ENCODE measurements around the gene CHMP6. TPM values are rescaled to one million over a fixed set of nuclear protein-coding genes. Genes with fewer than 3 reads are reported as not detected.

The CHMP6 gene
- total RNA-seq, 1 donor = 19.4 TPM

DNA sequence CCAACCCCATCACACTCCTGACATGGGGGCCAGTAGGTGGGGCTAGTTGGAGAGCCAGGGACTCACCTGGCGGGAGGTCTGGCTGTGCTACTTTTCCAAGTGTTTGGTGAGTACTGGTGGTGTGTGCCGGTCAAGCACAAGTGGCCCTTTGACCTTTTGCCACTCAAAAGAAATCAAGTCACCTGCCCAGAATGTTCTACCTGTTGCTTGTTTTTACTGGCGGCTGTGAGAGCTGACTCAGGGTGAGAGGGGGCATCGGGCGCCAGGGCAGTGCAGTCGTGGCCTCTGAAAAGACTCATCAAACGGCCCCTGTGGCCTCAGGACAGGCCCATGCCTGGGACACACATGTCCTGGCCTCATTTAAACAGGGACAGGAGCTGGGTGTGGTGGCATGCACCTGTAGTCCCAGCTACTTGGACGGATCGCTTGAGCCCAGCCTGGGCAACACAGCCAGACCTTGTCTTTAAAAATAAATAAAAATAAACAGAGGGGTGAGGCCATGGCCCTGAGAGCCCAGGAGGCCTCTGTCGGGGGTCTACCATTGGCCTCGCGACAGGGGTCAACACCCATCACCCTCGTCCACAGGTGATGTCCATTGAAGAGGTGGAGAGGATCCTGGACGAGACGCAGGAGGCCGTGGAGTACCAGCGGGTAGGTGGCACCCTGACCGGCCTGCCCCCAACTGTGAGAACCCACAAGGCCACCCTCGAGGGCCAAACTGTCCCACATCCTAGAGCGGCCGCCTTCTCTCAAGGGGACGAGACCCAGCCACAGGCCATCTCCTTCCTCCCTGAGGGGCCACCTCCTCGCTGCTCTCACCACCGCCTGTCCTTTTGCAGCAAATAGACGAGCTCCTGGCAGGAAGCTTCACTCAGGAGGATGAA lies 5.0 kb downstream of the CHMP6 start:
- DNase-seq (ENCODE audit: low read depth) = no peak
- no peak overlapping the region for H3K4me3 ChIP-seq (ENCODE audit: low read depth, low read length)
- TF ChIP-seq, protein P1, sequence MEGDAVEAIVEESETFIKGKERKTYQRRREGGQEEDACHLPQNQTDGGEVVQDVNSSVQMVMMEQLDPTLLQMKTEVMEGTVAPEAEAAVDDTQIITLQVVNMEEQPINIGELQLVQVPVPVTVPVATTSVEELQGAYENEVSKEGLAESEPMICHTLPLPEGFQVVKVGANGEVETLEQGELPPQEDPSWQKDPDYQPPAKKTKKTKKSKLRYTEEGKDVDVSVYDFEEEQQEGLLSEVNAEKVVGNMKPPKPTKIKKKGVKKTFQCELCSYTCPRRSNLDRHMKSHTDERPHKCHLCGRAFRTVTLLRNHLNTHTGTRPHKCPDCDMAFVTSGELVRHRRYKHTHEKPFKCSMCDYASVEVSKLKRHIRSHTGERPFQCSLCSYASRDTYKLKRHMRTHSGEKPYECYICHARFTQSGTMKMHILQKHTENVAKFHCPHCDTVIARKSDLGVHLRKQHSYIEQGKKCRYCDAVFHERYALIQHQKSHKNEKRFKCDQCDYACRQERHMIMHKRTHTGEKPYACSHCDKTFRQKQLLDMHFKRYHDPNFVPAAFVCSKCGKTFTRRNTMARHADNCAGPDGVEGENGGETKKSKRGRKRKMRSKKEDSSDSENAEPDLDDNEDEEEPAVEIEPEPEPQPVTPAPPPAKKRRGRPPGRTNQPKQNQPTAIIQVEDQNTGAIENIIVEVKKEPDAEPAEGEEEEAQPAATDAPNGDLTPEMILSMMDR (IDR thresholded peaks at IDR 0.05; ENCODE audit: insufficient read depth, low read depth, low read length) = no peak

DNA sequence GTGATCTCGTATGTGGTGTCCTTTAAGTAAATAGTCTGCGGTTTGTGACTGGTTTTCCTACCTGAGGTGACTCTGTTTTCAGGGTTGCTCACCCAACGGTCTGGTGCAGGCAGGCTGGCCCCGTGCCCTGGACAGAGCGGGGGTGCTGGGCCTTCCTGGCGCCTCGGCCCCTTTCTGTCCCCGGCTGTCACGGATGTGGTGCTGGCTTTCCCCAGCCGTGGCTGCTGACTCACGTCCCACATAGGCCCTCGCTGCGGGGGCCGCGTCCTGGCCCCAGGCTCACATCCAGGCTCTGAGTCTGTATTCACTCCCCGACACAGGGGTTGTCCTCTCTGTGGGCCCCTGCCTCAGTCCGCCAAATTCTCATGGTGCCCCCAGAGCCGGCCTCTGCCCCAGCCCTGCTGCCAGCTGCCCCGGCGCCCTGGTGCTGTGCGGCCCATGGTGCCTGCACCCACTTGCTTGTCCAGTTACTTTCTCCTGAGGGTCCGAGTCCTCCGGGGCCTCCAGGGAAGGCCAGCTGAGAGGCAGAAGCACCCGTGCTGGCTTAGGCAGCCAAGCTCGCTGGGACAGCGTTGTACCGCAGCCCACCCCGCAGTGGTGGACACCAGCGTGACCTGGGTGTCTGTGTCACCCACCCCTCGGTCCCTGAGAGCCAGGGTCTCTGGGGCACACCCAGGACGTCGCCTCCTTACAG lies 5.9 kb downstream of the CHMP6 start:
- TF ChIP-seq, protein P1 (IDR thresholded peaks at IDR 0.05; ENCODE audit: insufficient read depth, low read depth, low read length) = no peak
- no peak overlapping the region for H3K4me3 ChIP-seq (ENCODE audit: low read depth, low read length)
- DNase-seq (ENCODE audit: low read depth) = no peak

DNA sequence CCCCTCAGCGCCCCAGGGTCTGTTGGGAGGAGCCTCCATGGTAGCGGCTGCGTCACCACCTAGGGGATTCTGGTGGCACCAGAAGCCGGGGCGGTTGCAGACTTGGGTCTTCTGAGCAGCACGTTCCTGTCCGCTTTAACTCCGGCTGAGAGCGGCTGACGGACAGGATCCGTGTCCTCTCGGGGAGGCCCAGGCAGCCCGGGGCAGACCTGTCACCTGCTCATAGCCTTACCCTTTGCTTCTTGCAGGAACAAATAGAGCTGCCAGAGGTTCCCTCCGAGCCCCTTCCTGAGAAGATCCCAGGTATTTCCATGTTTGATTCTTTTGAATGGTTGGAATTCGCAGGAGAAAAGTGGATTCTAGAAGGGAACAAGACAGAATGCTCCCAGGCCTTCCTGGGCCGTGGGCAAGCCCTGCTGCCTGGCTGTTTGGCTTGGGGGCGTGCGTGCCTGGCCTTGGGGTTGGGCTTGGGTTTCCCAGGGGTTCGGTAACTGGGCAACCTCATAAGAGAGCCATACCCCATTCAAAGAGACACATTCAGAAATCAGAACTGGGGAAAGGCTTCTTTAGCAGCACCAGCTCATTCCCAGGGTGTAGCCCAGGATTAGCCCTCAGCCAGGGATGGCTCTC lies 6.6 kb downstream of the CHMP6 start:
- no peak for DNase-seq (ENCODE audit: low read depth)
- TF ChIP-seq, protein P1 (IDR thresholded peaks at IDR 0.05; ENCODE audit: insufficient read depth, low read depth, low read length) = no peak
- no peak overlapping the region for H3K4me3 ChIP-seq (ENCODE audit: low read depth, low read length)

DNA sequence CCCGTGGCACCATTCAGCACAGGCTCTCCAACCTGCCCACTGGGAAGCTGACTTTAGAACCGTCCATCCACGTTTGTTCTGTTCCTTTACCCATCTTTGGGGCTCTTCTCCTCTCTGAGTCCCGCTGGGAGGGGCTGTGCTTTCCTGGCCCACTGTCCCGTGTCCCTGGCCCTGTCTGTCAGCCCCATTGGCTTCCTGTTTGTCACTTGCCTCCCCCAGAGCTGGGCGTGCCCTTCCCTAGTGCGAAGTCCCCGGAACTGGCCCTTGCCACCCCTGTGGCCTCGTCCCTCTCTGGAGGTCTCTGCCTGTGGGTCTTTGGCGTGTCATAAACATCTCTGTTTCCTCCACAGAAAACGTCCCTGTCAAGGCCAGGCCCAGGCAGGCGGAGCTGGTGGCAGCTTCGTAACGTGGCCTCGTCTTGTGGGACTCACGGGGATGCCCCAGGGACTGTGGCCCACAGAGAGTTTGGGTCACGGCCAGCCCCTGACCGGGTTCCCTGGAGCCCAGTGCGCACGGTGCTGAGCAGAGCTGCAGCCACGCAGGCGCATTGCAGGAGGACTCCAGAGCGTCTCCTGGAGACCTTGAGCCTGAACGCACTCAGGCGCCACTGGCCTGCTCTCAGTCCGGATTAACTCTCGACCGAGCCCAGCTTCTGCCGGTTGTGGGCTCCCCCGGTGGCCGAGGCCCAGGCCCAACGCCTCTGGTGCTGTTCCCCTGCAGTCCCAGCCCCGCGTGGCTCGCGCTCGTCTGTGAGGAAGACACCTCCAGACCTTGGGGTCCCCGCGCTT lies 7.3 kb downstream of the CHMP6 start:
- TF ChIP-seq, protein P1 (IDR thresholded peaks at IDR 0.05; ENCODE audit: insufficient read depth, low read depth, low read length) = no peak
- DNase-seq (ENCODE audit: low read depth) = no peak
- H3K4me3 ChIP-seq (ENCODE audit: low read depth, low read length) = no peak overlapping the region

DNA sequence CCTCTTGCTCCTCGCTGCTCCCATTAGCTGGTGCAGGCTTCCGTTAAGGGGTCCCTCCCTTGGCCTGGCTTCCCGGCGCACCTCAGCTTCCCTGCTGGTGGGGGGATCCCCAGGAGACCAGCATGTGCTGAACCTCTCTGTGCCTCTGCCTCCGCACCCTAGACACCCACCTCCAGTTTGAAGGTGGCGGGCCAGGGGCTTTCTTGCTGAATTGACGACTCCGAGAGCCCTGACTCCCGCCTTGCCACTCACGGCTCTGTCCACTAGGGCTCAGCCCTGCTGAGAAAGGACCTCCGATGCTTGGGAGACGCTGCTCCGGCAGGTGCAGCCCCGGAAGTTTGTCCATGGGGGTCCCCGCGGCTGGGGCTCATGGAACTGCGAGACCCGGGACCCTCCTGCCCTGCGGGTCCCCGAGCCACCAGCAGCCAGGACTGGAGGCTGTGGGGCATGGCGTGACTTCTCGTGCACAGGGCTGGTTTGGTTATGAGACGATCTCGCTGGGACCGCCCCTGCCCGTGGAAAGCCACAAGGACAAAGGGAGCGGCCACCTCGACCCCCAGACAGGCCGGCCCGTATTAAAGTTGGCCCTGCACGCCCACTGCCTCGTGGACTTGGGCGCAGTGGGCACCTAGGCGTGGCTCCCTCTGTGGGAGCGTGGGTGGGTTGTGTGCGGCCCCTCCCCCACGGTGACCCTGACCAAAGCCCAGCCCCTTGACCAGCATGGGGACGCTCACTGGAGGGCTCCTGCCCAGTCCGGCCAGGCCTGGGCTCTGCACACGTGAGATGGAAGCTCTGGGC lies 8.1 kb downstream of the CHMP6 start:
- DNase-seq (ENCODE audit: low read depth) = no peak

More for the DNA sequence above, 8.1 kb downstream of the CHMP6 start:
- TF ChIP-seq, protein P1 (IDR thresholded peaks at IDR 0.05; ENCODE audit: insufficient read depth, low read depth, low read length) = no peak
- H3K4me3 ChIP-seq (ENCODE audit: low read depth, low read length) = no peak overlapping the region

Data from fibroblast of villous mesenchyme (primary cell).